NCI-H524 treated with DMSO at 0.1 percent for 48 hours (cell line): ENCODE measurements around the gene ADAMTS18.
A peak's percentile ranks its signal among the peaks of the same experiment; 100 is the strongest.

ENCODE experiments used
- DNase-seq: peaks from one replicate; lab custom pipeline; 2025; lab: John Stamatoyannopoulos, UW

The ADAMTS18 gene

DNA sequence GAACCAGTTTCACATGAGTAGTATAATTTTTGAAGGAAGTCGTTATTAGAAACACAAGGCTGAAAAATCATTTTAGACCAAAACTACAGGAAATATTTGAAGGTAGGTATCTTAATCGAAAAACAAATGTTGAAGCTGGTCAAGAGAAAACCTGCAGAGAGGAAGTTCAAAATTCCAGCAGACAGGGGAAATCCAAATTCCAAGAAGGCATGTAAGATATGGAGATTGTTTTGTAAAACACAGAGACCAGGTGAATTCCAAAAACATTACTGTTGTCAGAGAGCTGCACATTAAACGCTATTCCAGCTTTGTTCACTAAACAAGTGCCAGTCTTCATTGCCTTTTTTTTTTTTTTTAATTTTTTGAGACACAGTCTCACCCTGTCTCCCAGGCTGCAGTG is 38.4 kb downstream of the ADAMTS18 start:
- DNase-seq, result no peak

DNA sequence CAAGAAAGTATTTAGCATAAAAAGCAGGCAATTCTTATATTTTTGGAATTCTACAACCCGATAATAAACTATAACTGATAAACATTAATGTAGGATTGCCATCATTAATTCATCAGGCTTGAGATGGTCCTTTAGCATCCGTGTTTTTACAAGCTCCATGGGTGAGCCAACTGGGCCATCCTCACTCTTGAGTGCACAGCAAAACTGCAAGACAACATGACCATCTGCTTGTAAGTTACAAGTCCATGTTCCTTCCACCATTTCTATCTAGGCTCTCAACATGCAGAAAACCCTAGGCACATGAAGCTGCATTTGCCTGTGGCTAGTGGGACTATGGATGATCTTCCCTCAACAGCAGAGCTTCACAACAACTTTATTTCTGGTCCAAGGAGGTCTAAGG is 40.1 kb downstream of the ADAMTS18 start:
- DNase-seq, result no peak

- DNase-seq, result no peak
These were observed 40.9 kb downstream of the ADAMTS18 start for GRCh38 chr16:77393955-77394354.

- no peak for DNase-seq
These were observed 47.0 kb downstream of the ADAMTS18 start for GRCh38 chr16:77387815-77388209.

GRCh38 chr16:77386831-77387814 is 47.7 kb downstream of the ADAMTS18 start:
- DNase-seq, result no peak

DNA sequence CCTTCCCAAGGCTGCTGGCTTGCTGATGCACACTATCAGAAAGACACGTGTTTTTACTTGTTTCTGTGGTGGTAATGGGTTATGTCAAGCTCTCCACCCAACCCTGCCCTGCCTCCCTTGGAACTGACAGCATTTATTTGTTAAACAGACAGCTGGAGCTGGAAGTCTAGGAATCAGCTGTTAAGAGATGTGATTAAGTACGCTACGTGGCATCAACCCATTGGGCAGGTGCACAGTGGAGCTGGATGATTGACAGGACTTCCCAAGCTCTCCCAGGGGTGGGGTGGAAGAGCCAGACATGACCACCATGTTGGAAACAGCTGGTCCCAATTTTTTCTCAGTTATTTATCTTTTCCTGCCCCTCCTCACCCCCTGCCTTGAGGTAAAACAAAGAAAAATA is 49.4 kb downstream of the ADAMTS18 start:
- no peak for DNase-seq

- no peak for DNase-seq
These were observed 51.1 kb downstream of the ADAMTS18 start for GRCh38 chr16:77383606-77384187.

GRCh38 chr16:77376358-77376757 is 58.5 kb downstream of the ADAMTS18 start:
- DNase-seq, result no peak

GRCh38 chr16:77375396-77375795 is 59.4 kb downstream of the ADAMTS18 start:
- no peak for DNase-seq

DNA sequence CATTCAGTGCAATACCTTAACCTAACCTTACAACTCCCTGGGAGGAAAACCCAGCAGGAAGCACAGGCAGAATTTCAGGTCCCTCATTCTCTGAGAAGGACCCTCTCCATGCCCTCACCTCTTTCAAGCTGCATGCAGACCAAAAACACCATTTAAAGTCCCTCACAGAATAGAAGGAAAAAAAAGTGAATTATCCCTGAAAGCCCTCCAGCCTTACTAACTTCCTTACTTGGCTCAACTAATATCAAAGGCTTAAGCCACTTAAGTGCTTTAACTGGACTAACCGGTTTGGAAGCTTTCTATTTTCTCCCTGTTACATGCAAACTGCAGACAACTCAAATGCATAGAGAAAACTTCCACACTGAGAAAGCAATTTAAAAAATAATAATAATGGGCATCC is 60.5 kb downstream of the ADAMTS18 start:
- no peak for DNase-seq

GRCh38 chr16:77373726-77374125 is 61.1 kb downstream of the ADAMTS18 start:
- no peak for DNase-seq

- no peak for DNase-seq
These were observed 70.1 kb downstream of the ADAMTS18 start for GRCh38 chr16:77364770-77365169.

DNA sequence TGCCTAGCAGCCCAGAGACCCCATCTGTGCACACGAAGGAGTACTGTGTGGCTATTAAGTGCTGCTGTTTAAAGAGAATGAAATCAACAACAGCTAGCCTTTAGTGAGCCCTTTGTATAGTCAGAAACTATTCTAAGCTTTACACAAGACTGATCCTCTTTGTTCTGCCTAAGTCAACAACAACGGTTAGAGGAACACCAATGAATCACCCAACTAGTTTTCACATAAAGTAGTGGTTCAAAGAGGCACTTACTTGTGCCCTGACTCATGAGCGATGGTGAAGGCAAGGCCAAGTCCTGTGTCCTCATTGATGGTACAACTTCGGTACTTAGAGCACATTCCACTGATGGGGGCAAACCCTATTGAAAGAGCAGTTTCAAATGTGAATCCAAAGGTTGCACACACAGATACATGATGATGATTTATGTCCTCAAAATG is 75.8 kb downstream of the ADAMTS18 start:
- no peak for DNase-seq

- DNase-seq, result no peak
These were observed 81.1 kb downstream of the ADAMTS18 start for GRCh38 chr16:77353587-77354263.

- no peak for DNase-seq
These were observed 90.5 kb downstream of the ADAMTS18 start for GRCh38 chr16:77344341-77344740.

DNA sequence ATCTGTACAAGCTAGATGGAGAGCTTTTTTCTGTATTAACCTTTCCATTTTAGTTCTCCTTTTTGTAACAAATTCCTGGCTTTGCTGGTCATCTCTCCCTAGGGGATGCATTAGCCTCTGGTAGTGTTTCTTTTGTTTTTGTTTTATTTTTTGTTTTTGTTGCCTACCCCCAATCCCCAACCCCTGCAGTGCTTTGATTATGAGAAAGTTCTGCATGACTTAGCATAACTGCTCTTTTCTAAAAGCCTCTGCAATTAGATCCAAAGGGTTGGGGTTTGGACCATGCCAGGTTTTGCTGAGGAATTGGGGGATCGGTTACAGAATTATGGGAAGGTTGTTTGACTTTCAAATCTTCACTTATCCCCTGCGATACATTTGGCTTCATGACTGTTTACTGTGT is 98.2 kb downstream of the ADAMTS18 start:
- DNase-seq, result no peak

DNA sequence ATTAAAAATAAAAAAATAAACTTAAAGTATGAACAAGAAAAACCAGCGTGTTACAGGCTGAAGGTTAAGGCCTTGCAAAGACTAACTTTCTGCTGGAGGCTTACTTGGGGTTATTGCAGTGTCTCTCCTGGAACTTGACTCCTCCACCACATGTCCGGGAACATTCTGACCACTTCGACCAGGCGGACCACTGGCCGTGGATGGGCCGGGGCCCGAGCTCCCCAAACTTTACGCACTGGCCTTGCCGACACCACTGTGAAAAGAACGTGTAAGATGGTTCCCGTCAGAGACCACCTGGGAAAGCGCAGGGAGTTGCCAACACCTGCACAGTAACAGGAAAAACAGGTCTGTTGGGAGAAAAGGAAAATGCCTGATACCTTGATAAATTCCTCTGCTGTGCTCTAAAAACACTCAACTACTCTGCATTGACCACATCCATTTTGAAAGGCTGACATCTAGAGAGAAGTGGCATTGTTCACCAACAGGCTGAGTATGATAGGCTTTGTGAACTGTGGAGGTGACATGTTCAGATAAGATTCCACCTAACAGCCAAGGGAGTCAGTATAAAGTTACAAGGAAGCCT is 99.1 kb downstream of the ADAMTS18 start:
- no peak for DNase-seq

DNA sequence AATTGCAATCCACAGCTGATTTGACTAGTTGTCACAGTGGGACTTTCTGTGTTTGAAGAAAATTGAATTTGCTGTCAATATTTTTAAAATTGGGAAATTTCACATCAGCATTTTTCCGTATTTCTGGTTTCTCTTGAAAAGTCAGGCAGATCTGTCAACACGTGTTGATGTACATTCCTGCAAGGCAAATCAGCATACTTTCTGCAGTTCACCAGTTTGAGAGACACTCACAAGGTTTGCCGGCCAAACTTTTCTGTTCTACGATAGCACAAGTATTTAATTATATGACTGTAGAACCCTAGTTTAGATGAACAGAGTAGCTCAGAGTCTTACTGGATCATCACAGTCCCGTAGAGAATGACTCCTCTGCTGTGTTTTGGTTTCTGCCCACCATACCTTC is 102.0 kb downstream of the ADAMTS18 start:
- DNase-seq, result no peak

DNA sequence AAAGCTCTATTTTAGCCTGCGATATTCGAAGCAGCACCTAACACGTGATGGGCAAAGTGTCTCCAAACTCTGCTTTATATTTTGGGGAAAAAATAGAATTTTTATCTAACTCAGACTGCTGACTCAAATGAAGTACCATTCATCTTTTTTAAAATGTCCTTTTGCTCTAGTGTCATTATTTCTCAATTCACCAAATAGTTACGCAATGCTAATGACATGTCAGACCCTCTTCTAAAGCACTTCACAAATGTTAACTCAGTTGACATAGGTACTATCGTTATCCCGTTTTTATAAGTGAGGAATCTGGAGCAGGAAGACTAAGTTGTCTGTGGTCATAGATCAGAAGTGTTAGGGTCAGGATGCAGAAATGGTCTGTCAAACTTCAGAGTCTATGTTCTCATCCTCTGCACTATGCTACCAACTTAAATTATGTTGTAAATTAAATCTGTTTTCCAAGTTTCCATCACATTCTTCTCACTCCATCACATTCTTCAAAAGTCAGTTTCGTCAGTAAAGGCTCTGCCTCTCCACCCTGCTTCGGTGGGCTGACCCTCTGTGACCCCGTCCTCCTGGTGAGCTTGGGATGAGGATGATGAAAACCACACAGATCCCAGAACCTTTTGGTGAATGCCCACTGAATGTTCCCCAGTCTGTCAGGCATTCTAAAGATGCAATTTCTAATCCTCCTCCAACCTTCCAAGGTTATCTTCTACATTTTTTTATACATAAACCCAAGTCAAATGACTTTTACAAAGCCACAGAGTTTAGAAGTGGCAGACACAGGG is 102.8 kb downstream of the ADAMTS18 start:
- no peak for DNase-seq

DNA sequence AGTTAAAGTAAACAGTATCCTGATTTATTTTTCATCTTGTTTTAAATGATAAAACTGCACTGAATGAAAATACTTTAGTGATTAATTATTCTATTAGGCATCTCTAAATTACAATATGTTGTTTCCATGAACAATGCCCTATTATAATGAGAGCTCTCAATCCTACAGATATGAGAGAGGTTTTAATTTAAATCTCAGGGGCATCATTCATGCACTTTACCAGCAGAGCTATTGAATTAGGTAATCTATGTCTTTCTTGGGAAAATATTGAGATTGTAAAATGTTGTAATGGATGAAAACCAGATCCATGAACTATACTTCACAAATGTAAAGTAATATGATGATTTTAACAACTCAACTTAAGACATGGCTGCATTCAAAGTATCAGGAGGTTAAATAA is 103.8 kb downstream of the ADAMTS18 start:
- DNase-seq, result no peak

DNA sequence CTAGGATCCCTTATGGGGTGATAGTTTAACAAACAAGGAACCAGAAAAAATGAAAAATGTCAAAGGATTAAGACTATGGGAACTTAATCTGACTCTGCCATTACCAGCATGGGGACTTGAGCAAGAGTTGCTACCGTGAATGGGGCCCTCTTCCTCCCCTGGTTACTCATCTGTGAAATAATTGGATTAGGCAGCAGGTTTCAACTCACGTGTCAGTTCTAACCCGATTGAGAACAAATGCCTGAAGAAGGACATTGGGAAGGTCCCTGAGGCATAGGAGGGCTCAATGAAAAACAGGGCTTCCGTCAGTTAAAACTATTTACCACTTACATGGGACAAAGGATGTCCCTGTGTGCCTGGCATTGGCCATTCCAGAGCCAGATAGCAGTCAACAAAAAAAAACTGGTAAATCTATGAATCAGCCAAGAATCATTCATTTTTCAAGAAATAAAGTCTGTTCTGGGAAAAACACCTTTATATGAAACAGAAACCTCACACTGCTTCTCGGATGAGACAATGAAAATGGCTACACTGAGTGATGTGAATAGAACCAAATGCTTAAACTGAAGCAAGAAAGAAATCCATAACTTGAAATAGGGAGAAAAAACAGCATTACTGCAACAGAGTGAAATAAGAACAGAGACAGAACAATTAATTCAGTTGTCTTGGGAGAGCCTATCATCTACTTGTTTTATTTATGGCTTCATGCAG is 104.3 kb downstream of the ADAMTS18 start:
- peak; percentile 43 for DNase-seq
